Measurements from ENCODE around the gene ACOT13. TPM values are rescaled to one million over a fixed set of nuclear protein-coding genes. Genes with fewer than 3 reads are reported as not detected.

The ACOT13 gene
- total and polyA plus RNA-seq, 2 donors (not counting 1 experiment from before 2014, with no cell fraction given), result 3.6 to 6.6 TPM

DNA sequence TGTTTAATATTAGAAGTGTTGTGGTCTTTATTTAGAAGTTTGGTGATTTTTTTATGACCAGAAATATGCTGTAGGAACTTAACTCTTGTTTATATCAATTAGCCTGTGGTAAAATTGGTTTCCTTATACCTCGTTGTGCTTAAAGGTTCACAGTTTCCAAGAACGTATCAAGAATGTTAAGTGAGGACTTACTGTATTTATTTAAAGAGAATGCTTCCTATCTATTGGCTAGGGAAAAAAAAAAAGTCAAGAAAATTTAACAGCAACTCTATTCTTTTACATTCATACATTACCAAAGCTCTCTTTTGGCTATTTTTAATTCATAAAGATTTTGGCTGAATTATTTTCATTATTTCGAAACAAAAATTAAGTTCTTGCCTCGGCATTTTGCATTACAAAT is 22.5 kb upstream of the ACOT13 start:
- Histone ChIP-seq H3K36me3 (replicated peaks in 1 of 2; ENCODE audit: control extremely low read depth in 1 of 2, control insufficient read depth in 1 of 2, extremely low read depth in 1 of 2, insufficient read depth in 2 of 2, low read length in 1 of 2) (no peaks in the 10 kb centered on the region), H3K4me1 (ENCODE audit: control insufficient read depth in 2 of 2, insufficient read depth in 2 of 2, low read length in 2 of 2) (peaks cover 9 to 10% of the 10 kb centered on the region in 2 donors), H3K9me3 (ENCODE audit: control extremely low read depth in 1 of 3, control insufficient read depth in 2 of 3, insufficient read depth in 1 of 3, low read length in 2 of 3) (peaks cover 0 to 3% (median 0%) of the 10 kb centered on the region in 3 donors), H3K4me2 (replicated peaks; ENCODE audit: low read depth, low read length, poor library complexity, severe bottlenecking) (no peak overlapping the region), H3K9ac (ENCODE audit: low read length) (no peak overlapping the region), H2AFZ (ENCODE audit: insufficient read depth, low read depth, low read length, poor library complexity, severe bottlenecking) (no peak overlapping the region), H3K27ac (ENCODE audit: low read length in 2 of 2) (no peak overlapping the region), H3K27me3 (replicated peaks in 1 of 4; ENCODE audit: control extremely low read depth in 1 of 4, control insufficient read depth in 3 of 4, insufficient read depth in 4 of 4, low read length in 3 of 4) (no peaks in the 10 kb centered on the region), H4K20me1 (ENCODE audit: control insufficient read depth, insufficient read depth, low read length, poor library complexity, severe bottlenecking) (no peaks in the 10 kb centered on the region), H3K79me2 (ENCODE audit: control insufficient read depth, insufficient read depth, low read length) (no peaks in the 10 kb centered on the region), H3K4me3 (ENCODE audit: control extremely low read depth in 1 of 5, extremely low read depth in 1 of 5, insufficient read depth in 1 of 5, low read depth in 2 of 5, low read length in 4 of 5) (no peak overlapping the region)
- POLR2A ChIA-PET, result no interaction called here
- no peak overlapping the region for H3K27ac Mint-ChIP-seq
- CTCF ChIA-PET, result no interaction called here
- no peak for TF ChIP-seq EZH2 (IDR thresholded peaks at IDR 0.05; ENCODE audit: borderline replicate concordance, insufficient read depth, low read depth, low read length, poor library complexity, severe bottlenecking)
- TF ChIP-seq, protein P1, sequence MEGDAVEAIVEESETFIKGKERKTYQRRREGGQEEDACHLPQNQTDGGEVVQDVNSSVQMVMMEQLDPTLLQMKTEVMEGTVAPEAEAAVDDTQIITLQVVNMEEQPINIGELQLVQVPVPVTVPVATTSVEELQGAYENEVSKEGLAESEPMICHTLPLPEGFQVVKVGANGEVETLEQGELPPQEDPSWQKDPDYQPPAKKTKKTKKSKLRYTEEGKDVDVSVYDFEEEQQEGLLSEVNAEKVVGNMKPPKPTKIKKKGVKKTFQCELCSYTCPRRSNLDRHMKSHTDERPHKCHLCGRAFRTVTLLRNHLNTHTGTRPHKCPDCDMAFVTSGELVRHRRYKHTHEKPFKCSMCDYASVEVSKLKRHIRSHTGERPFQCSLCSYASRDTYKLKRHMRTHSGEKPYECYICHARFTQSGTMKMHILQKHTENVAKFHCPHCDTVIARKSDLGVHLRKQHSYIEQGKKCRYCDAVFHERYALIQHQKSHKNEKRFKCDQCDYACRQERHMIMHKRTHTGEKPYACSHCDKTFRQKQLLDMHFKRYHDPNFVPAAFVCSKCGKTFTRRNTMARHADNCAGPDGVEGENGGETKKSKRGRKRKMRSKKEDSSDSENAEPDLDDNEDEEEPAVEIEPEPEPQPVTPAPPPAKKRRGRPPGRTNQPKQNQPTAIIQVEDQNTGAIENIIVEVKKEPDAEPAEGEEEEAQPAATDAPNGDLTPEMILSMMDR (IDR thresholded peaks at IDR 0.05), result no peak
- ATAC-seq (ENCODE audit: low read depth), result no peak
- H3K9me3 Mint-ChIP-seq (ENCODE audit: insufficient read depth), result no peaks in the 10 kb centered on the region
- intact Hi-C loops (cut with micrococcal nuclease), result loop anchor here (10.0 kb wide), 1 partner anchor 50 kb away; no protein-coding TSS in a partner anchor
- no peak overlapping the region for H3K4me3 Mint-ChIP-seq
- H3K27me3 Mint-ChIP-seq, result peaks cover 6% of the 10 kb centered on the region
- no peak for DNase-seq
- no CpG with 5 or more reads among the region's 4 CpGs for WGBS (ENCODE audit: insufficient coverage)
- peaks cover 17% of the 10 kb centered on the region for H3K4me1 Mint-ChIP-seq

DNA sequence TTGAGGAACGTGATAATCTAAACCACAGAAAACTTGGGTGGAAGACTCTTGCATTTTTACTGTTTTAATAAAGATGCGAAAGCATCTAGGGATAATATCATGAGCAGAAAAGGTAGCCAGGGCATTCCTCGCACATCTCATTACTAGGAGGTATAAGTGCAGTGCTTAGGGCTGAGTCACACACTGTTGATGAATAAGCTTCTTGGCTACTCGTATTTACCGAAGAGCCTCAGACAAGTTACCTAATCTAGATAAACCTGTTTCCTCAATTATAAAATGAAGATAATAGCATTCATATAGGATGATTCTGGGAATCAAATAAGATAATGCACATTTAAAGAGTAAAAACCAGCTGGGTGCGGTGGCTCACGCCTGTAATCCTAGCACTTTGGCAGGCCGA is 20.1 kb upstream of the ACOT13 start:
- Mint-ChIP-seq H3K4me3 (peak overlapping the region; percentile 95), H3K9me3 (ENCODE audit: insufficient read depth) (no peaks in the 10 kb centered on the region), H3K27ac (peak overlapping the region; percentile 98), H3K4me1 (peaks cover 27% of the 10 kb centered on the region), H3K27me3 (no peaks in the 10 kb centered on the region)
- Histone ChIP-seq H4K20me1 (ENCODE audit: control insufficient read depth, insufficient read depth, low read length, poor library complexity, severe bottlenecking) (no peaks in the 10 kb centered on the region), H3K9me3 (ENCODE audit: control extremely low read depth in 1 of 3, control insufficient read depth in 2 of 3, insufficient read depth in 1 of 3, low read length in 2 of 3) (no peaks in the 10 kb centered on the region), H3K4me2 (replicated peaks; ENCODE audit: low read depth, low read length, poor library complexity, severe bottlenecking) (peak overlapping the region; percentile 81), H3K79me2 (ENCODE audit: control insufficient read depth, insufficient read depth, low read length) (no peaks in the 10 kb centered on the region), H3K27me3 (replicated peaks in 1 of 4; ENCODE audit: control extremely low read depth in 1 of 4, control insufficient read depth in 3 of 4, insufficient read depth in 4 of 4, low read length in 3 of 4) (no peaks in the 10 kb centered on the region), H3K36me3 (replicated peaks in 1 of 2; ENCODE audit: control extremely low read depth in 1 of 2, control insufficient read depth in 1 of 2, extremely low read depth in 1 of 2, insufficient read depth in 2 of 2, low read length in 1 of 2) (peaks cover 0 to 14% of the 10 kb centered on the region in 2 experiments), H2AFZ (ENCODE audit: insufficient read depth, low read depth, low read length, poor library complexity, severe bottlenecking) (peak overlapping the region; percentile 75), H3K4me3 (ENCODE audit: control extremely low read depth in 1 of 5, extremely low read depth in 1 of 5, insufficient read depth in 1 of 5, low read depth in 2 of 5, low read length in 4 of 5) (no peak overlapping the region), H3K9ac (ENCODE audit: low read length) (peak overlapping the region; percentile 79), H3K27ac (ENCODE audit: low read length in 2 of 2) (peak overlapping the region in 1 of 2 donors; percentile 75), H3K4me1 (ENCODE audit: control insufficient read depth in 2 of 2, insufficient read depth in 2 of 2, low read length in 2 of 2) (peaks cover 10 to 15% of the 10 kb centered on the region in 2 donors)
- ChIA-PET CTCF (interaction anchor here (1.5 to 2.2 kb wide), 4 partner anchors 18 to 152 kb away, joined by 7 to 9 read pairs (median 9); partner anchors contain the start of genes ACOT13, ALDH5A1 and TDP2), POLR2A (interaction anchor here (1.6 kb wide), 1 partner anchor 19 kb away, joined by 17 read pairs; the partner anchor contains the start of genes ACOT13 and TDP2)
- DNase-seq (no peak), ATAC-seq (ENCODE audit: low read depth) (no peak)
- no peak for TF ChIP-seq EZH2 (IDR thresholded peaks at IDR 0.05; ENCODE audit: borderline replicate concordance, insufficient read depth, low read depth, low read length, poor library complexity, severe bottlenecking)
- TF ChIP-seq, protein P1 (IDR thresholded peaks at IDR 0.05), result no peak
- intact Hi-C loops (cut with micrococcal nuclease), result loop anchor here (1.0 to 10.0 kb wide), 6 partner anchors 21 to 154 kb away; partner anchors contain the start of genes ACOT13 and ALDH5A1
- WGBS (ENCODE audit: insufficient coverage), result 93% methylated on average over 3 of the region's 8 CpGs
